OCI-LY7 (cell line): Measurements from ENCODE around the gene MTCH1. TPM values are rescaled to one million over a fixed set of nuclear protein-coding genes. Genes with fewer than 3 reads are reported as not detected.

Experiments
- BruUV-seq: library from RNA; stranded (reverse); fragments of 400-500 nt; replicated peaks from 2 replicates; lab custom pipeline; 2021; lab: Mats Ljungman, UMichigan
- CTCF ChIA-PET: fragments of 300-600 bp; sonication (Branson Sonifier 250); formaldehyde crosslinking; loops from one replicate; lab custom pipeline; 2022; ENCODE audit warnings: antibody characterized with exemption; ENCODE audit not compliant: unreplicated experiment; lab: Charles Lee
- POLR2A ChIA-PET: fragments of 300-600 bp; sonication (Branson Sonifier 250); formaldehyde crosslinking; loops from one replicate; lab custom pipeline; 2022; ENCODE audit warnings: antibody characterized with exemption; lab: Charles Lee
- DNase-seq: peaks from one replicate; pipeline ENCODE4 v3.0.0-alpha.2; 2015; ENCODE audit warnings: low spot score
- H2AFZ ChIP-seq: fragments of 200-600 bp; sonication (generic), shearing (Covaris generic); 2 replicates; pipeline ENCODE4 v1.6.1; 2014; ENCODE audit warnings: mild to moderate bottlenecking, antibody characterized with exemption, low read length, moderate library complexity
- H3K27ac ChIP-seq: fragments of 200-600 bp; sonication (generic); 2 replicates; pipeline ENCODE4 v1.5.1; 2014; ENCODE audit warnings: mixed run types, low read depth, mild to moderate bottlenecking, moderate library complexity, low read length, inconsistent platforms; ENCODE audit not compliant: poor library complexity, severe bottlenecking
- H3K36me3 ChIP-seq: fragments of 200-600 bp; sonication (generic); 2 replicates; pipeline ENCODE4 v1.6.1; 2014; ENCODE audit warnings: mild to moderate bottlenecking, antibody characterized with exemption, low read length, moderate library complexity, mixed read lengths; ENCODE audit not compliant: insufficient read depth
- H3K4me1 ChIP-seq: fragments of 200-600 bp; sonication (generic); 2 replicates; pipeline ENCODE4 v1.5.1; 2014; ENCODE audit warnings: mild to moderate bottlenecking, low read length; ENCODE audit not compliant: insufficient read depth, poor library complexity, severe bottlenecking
- H3K4me2 ChIP-seq: fragments of 200-600 bp; sonication (generic); 2 replicates; pipeline ENCODE4 v1.6.1; 2014; ENCODE audit warnings: mild to moderate bottlenecking, low read length
- H3K4me3 ChIP-seq: fragments of 200-600 bp; sonication (generic); 2 replicates; pipeline ENCODE4 v1.5.1; 2014; ENCODE audit warnings: mild to moderate bottlenecking, low read depth, low read length; ENCODE audit not compliant: poor library complexity, severe bottlenecking
- H3K79me2 ChIP-seq: fragments of 200-600 bp; sonication (generic); 2 replicates; pipeline ENCODE4 v1.6.1; 2016; ENCODE audit warnings: low read depth, mild to moderate bottlenecking, low read length, moderate library complexity, mixed read lengths; ENCODE audit not compliant: insufficient read depth
- H3K9me2 ChIP-seq: fragments of 200-600 bp; sonication (generic); 2 replicates; pipeline ENCODE4 v1.6.1; 2016; ENCODE audit warnings: mild to moderate bottlenecking, low read length, mixed read lengths; ENCODE audit not compliant: insufficient read depth
- H3K9me3 ChIP-seq: fragments of 200-600 bp; sonication (generic); 2 replicates; pipeline ENCODE4 v1.6.1; 2014; ENCODE audit warnings: mild to moderate bottlenecking, mixed run types, low read length, mixed read lengths
- H4K20me1 ChIP-seq: fragments of 200-600 bp; sonication (generic); 2 replicates; pipeline ENCODE4 v1.6.1; 2014; ENCODE audit warnings: mild to moderate bottlenecking, antibody characterized with exemption, low read length, moderate library complexity, mixed read lengths; ENCODE audit not compliant: insufficient read depth
- CTCF ChIP-seq: fragments of 200-600 bp; sonication (generic); conservative IDR thresholded peaks from 2 replicates; pipeline ENCODE4 v1.5.1; 2014; ENCODE audit warnings: mild to moderate bottlenecking, antibody characterized with exemption, low read length, moderate library complexity, mixed read lengths
- EZH2phosphoT487 ChIP-seq: fragments of 200-600 bp; sonication (generic); IDR thresholded peaks from 2 replicates; pipeline ENCODE4 v1.6.1; 2018; ENCODE audit warnings: low read depth, borderline replicate concordance, mild to moderate bottlenecking, mixed run types, antibody characterized with exemption, low read length, moderate library complexity, mixed read lengths
- intact Hi-C: fragments of 100-400 bp; cut with micrococcal nuclease; formaldehyde crosslinking; loops from one replicate; pipeline ENCODE4 v1.10.0; 2022; ENCODE audit not compliant: unreplicated experiment
- total RNA-seq, 2 experiments: library from RNA; depleted of rRNA in 1 of 2; stranded (reverse); fragments of >200 nt in 1 of 2; shearing (Covaris generic) in 1 of 2; gene quantifications; 2 replicates each; pipeline ENCODE4 v1.2.3, GENCODE V29; 2014 to 2022

MTCH1 gene
- total RNA-seq, 2 experiments from 2014 or later, result 72.5 to 93.7 TPM

- Histone ChIP-seq H3K4me3 (no peak overlapping the region), H2AFZ (no peak overlapping the region), H3K4me1 (no peaks in the 10 kb centered on the region), H3K79me2 (no peaks in the 10 kb centered on the region), H3K27ac (no peak overlapping the region), H4K20me1 (no peaks in the 10 kb centered on the region), H3K9me3 (no peaks in the 10 kb centered on the region), H3K36me3 (peaks cover 82% of the 10 kb centered on the region), H3K4me2 (no peak overlapping the region), H3K9me2 (no peaks in the 10 kb centered on the region)
- no TSS peak for BruUV-seq
- CTCF ChIA-PET, result interaction anchor here (1.8 kb wide), 1 partner anchor 43 kb away, joined by 6 read pairs; no protein-coding TSS in a partner anchor
- POLR2A ChIA-PET, result no interaction called here
- intact Hi-C loops, result no loop called here
- TF ChIP-seq CTCF (no peak), EZH2phosphoT487 (no peak)
- DNase-seq, result no peak
Measured at GRCh38 chr6:36975231-36976006, 10.6 kb downstream of the MTCH1 start.

DNA sequence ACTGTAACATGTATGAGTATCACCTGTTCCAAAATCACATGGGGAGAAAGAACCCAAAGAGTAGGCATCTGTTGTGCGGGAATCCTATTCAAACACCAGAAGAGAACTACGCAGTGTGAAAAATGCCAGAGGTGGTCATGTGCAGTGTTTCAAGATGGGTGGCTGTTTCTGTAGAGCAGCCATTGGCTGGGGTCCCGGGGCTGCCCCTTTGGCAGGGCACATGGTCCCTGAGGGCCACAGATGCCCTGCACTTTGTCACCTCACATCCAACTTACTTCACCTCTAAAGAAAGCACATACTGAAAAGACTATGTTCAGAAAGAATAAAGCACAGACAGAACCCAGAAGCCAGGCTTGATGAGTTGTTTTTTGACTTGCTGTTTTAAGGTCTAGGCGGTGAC lies 12.3 kb downstream of the MTCH1 start:
- DNase-seq, result no peak
- H3K4me3 ChIP-seq, result no peak overlapping the region
- no peak overlapping the region for H2AFZ ChIP-seq
- CTCF ChIA-PET, result no interaction called here
- H3K27ac ChIP-seq, result no peak overlapping the region
- no peaks in the 10 kb centered on the region for H3K9me3 ChIP-seq
- TF ChIP-seq EZH2phosphoT487, result no peak
- no peak for TF ChIP-seq CTCF
- no peaks in the 10 kb centered on the region for H4K20me1 ChIP-seq
- intact Hi-C loops, result no loop called here
- BruUV-seq, result no TSS peak
- H3K79me2 ChIP-seq, result no peaks in the 10 kb centered on the region
- H3K4me2 ChIP-seq, result no peak overlapping the region
- H3K9me2 ChIP-seq, result no peaks in the 10 kb centered on the region
- H3K36me3 ChIP-seq, result peaks cover 96% of the 10 kb centered on the region
- H3K4me1 ChIP-seq, result no peaks in the 10 kb centered on the region
- POLR2A ChIA-PET, result no interaction called here

- Histone ChIP-seq H4K20me1 (no peaks in the 10 kb centered on the region), H3K4me2 (no peak overlapping the region), H3K36me3 (peaks cover 97% of the 10 kb centered on the region), H3K4me1 (no peaks in the 10 kb centered on the region), H3K9me2 (no peaks in the 10 kb centered on the region), H3K27ac (no peak overlapping the region), H2AFZ (no peak overlapping the region), H3K79me2 (no peaks in the 10 kb centered on the region), H3K9me3 (no peaks in the 10 kb centered on the region), H3K4me3 (no peak overlapping the region)
- TF ChIP-seq CTCF (no peak), EZH2phosphoT487 (no peak)
- POLR2A ChIA-PET, result no interaction called here
- CTCF ChIA-PET, result no interaction called here
- intact Hi-C loops, result no loop called here
- DNase-seq, result no peak
- BruUV-seq, result no TSS peak
Measured at GRCh38 chr6:36973190-36973589, 12.8 kb downstream of the MTCH1 start.
